Neural progenitor cell (in vitro differentiated cells): Measurements from ENCODE around the gene GLUL. TPM values are rescaled to one million over a fixed set of nuclear protein-coding genes. Genes with fewer than 3 reads are reported as not detected.

ENCODE experiments used
- DNase-seq: peaks from one replicate; pipeline ENCODE4 v3.0.0-alpha.2; 2016; ENCODE audit warnings: low spot score
- H2AFZ ChIP-seq: fragments of 200-600 bp; sonication (generic); replicated peaks from 2 replicates; pipeline ENCODE4 v1.6.1; 2016; ENCODE audit warnings: antibody characterized with exemption
- H3F3A ChIP-seq: fragments of 200-600 bp; sonication (generic); 2 replicates; pipeline ENCODE4 v1.6.1; 2016; ENCODE audit warnings: antibody characterized with exemption, low read depth
- H3K27ac ChIP-seq: fragments of 200-600 bp; sonication (generic); 2 replicates; pipeline ENCODE4 v1.5.1; 2016; ENCODE audit warnings: mild to moderate bottlenecking
- H3K27me3 ChIP-seq: fragments of 200-600 bp; sonication (generic); 2 replicates; pipeline ENCODE4 v1.6.1; 2016; ENCODE audit warnings: mild to moderate bottlenecking, moderate library complexity
- H3K36me3 ChIP-seq: fragments of 200-600 bp; sonication (generic); 2 replicates; pipeline ENCODE4 v1.5.1; 2016
- H3K4me1 ChIP-seq: fragments of 200-600 bp; sonication (generic); 2 replicates; pipeline ENCODE4 v1.6.1; 2016; ENCODE audit warnings: mixed run types
- H3K4me2 ChIP-seq: fragments of 200-600 bp; sonication (generic); 2 replicates; pipeline ENCODE4 v1.6.1; 2016
- H3K4me3 ChIP-seq: fragments of 200-600 bp; sonication (generic); 2 replicates; pipeline ENCODE4 v1.5.1; 2016
- H3K79me2 ChIP-seq: fragments of 200-600 bp; sonication (generic); 2 replicates; pipeline ENCODE4 v1.6.1; 2016; ENCODE audit warnings: low read depth
- H3K9ac ChIP-seq: fragments of 200-600 bp; sonication (generic); 2 replicates; pipeline ENCODE4 v1.6.1; 2016
- H3K9me3 ChIP-seq: fragments of 200-600 bp; sonication (generic); 2 replicates; pipeline ENCODE4 v1.5.1; 2016; ENCODE audit warnings: low read depth
- H4K20me1 ChIP-seq: fragments of 200-600 bp; sonication (generic); 2 replicates; pipeline ENCODE4 v1.6.1; 2016; ENCODE audit warnings: low read depth
- H3K27ac Mint-ChIP-seq: 3 replicates; pipeline ENCODE4 v1.8.0; 2021; ENCODE audit warnings: mixed read lengths
- H3K27me3 Mint-ChIP-seq: 2 replicates; pipeline ENCODE4 v1.8.0; 2022; ENCODE audit warnings: low read depth, mild to moderate bottlenecking, inconsistent platforms, moderate library complexity, mixed read lengths; ENCODE audit not compliant: insufficient read depth
- H3K36me3 Mint-ChIP-seq: 3 replicates; pipeline ENCODE4 v1.8.0; 2021; ENCODE audit warnings: mixed read lengths
- H3K4me1 Mint-ChIP-seq: 3 replicates; pipeline ENCODE4 v1.8.0; 2021; ENCODE audit warnings: mixed read lengths
- H3K4me3 Mint-ChIP-seq: 3 replicates; pipeline ENCODE4 v1.8.0; 2021; ENCODE audit warnings: mild to moderate bottlenecking, moderate library complexity, mixed read lengths
- H3K9me3 Mint-ChIP-seq: 3 replicates; pipeline ENCODE4 v1.8.0; 2020; ENCODE audit warnings: mixed read lengths
- CTCF ChIP-seq: fragments of 200-600 bp; sonication (generic); IDR thresholded peaks from 2 replicates; pipeline ENCODE4 v1.5.1; 2017; ENCODE audit warnings: antibody characterized with exemption, mild to moderate bottlenecking
- EZH2 ChIP-seq: fragments of 200-600 bp; sonication (generic); IDR thresholded peaks from 2 replicates; pipeline ENCODE4 v1.6.1; 2017; ENCODE audit warnings: antibody characterized with exemption, mild to moderate bottlenecking, moderate library complexity
- EZH2phosphoT487 ChIP-seq: fragments of 200-600 bp; sonication (generic); IDR thresholded peaks from 2 replicates; pipeline ENCODE4 v1.6.1; 2017; ENCODE audit warnings: antibody characterized with exemption
- total RNA-seq: library from RNA; depleted of rRNA; stranded (reverse); fragments of >200 nt; gene quantifications from 2 replicates; pipeline ENCODE4 v1.2.3, GENCODE V29; 2015; ENCODE audit warnings: low replicate concordance

GLUL gene
- total RNA-seq, 1 donor from 2014 or later = 428 TPM

GRCh38 chr1:182385885-182386853 is 5.4 kb downstream of the GLUL start:
- peaks cover 3% of the 10 kb centered on the region for H3K27me3 Mint-ChIP-seq
- peaks cover 79% of the 10 kb centered on the region for H3K36me3 Mint-ChIP-seq
- H3K4me1 Mint-ChIP-seq = peaks cover 22% of the 10 kb centered on the region
- no peak for TF ChIP-seq EZH2phosphoT487
- TF ChIP-seq CTCF = no peak
- TF ChIP-seq EZH2 = no peak
- peaks cover 77% of the 10 kb centered on the region for H3K79me2 ChIP-seq
- DNase-seq = no peak
- no peak overlapping the region for H3K27ac Mint-ChIP-seq
- H3K9me3 Mint-ChIP-seq = no peaks in the 10 kb centered on the region
- no peak overlapping the region for H3K4me3 Mint-ChIP-seq
- H3F3A ChIP-seq = peaks cover 92% of the 10 kb centered on the region
- H3K9ac ChIP-seq = no peak overlapping the region
- peaks cover 49% of the 10 kb centered on the region for H3K36me3 ChIP-seq
- H3K9me3 ChIP-seq = no peaks in the 10 kb centered on the region
- no peak overlapping the region for H3K4me2 ChIP-seq
- no peaks in the 10 kb centered on the region for H3K27me3 ChIP-seq
- no peak overlapping the region for H3K27ac ChIP-seq
- H3K4me1 ChIP-seq = peaks cover 18% of the 10 kb centered on the region
- peaks cover 99% of the 10 kb centered on the region for H4K20me1 ChIP-seq
- H3K4me3 ChIP-seq = no peak overlapping the region
- no peak overlapping the region for H2AFZ ChIP-seq

DNA sequence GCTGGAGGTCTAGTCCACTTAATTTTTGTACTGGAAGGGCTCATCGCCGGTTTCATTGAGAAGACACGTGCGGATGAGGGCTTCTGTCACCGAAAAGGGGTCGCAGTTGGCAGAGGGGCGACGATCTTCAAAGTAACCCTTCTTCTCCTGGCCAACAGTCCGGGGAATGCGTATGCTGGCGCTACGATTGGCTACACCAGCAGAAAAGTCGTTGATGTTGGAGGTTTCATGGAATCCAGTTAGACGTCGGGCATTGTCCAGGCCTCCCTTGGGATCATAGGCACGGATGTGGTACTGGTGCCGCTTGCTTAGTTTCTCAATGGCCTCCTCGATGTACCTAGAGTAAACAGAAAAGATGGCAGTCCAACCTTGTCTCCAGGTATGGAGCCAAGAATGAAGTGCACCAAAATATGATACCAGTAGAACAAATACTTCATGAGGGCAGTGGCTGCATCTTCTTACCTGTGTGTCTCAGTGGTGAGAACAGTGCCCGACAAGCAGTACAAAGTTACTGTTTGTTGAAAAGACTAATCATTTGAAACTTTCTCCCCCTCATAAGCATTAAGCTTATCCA is 7.1 kb downstream of the GLUL start:
- H3K9me3 ChIP-seq = no peaks in the 10 kb centered on the region
- H2AFZ ChIP-seq = no peak overlapping the region
- DNase-seq = no peak
- H3K27ac ChIP-seq = no peak overlapping the region
- peaks cover 49% of the 10 kb centered on the region for H3K36me3 ChIP-seq
- peaks cover 60% of the 10 kb centered on the region for H3K79me2 ChIP-seq
- Mint-ChIP-seq H3K27me3 (no peaks in the 10 kb centered on the region), H3K4me3 (no peak overlapping the region), H3K36me3 (peaks cover 69% of the 10 kb centered on the region), H3K9me3 (no peaks in the 10 kb centered on the region), H3K4me1 (peaks cover 19% of the 10 kb centered on the region), H3K27ac (no peak overlapping the region)
- H3F3A ChIP-seq = peaks cover 97% of the 10 kb centered on the region
- H3K4me3 ChIP-seq = no peak overlapping the region
- TF ChIP-seq EZH2phosphoT487 = no peak
- TF ChIP-seq CTCF = no peak
- TF ChIP-seq EZH2 = no peak
- peaks cover 94% of the 10 kb centered on the region for H4K20me1 ChIP-seq
- no peak overlapping the region for H3K4me2 ChIP-seq
- H3K4me1 ChIP-seq = peaks cover 18% of the 10 kb centered on the region
- no peaks in the 10 kb centered on the region for H3K27me3 ChIP-seq
- H3K9ac ChIP-seq = no peak overlapping the region

DNA sequence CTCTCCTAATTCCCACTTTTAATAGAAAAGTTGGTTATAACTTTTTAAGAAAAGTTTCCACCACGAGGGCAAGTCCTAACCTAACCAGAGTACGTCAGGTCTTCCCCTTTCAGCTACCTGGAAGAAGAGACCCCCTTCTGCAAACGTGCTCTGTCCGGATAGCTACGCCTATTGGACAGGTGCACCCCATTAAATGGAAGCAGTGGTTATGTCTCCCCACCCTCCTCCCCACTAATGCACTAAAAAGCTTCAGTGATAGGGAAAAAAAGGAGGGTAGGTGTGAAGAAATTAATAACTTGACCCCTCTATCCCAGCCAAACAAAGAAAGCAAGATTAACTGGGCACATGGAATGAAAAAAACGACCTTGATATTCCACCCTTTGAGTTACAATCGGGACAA is 7.7 kb downstream of the GLUL start:
- Mint-ChIP-seq H3K27ac (no peak overlapping the region), H3K36me3 (peaks cover 65% of the 10 kb centered on the region), H3K4me1 (peaks cover 15% of the 10 kb centered on the region), H3K27me3 (no peaks in the 10 kb centered on the region), H3K4me3 (no peak overlapping the region), H3K9me3 (no peaks in the 10 kb centered on the region)
- Histone ChIP-seq H3K9me3 (no peaks in the 10 kb centered on the region), H3F3A (peaks cover 94% of the 10 kb centered on the region), H2AFZ (no peak overlapping the region), H3K79me2 (peaks cover 54% of the 10 kb centered on the region), H3K4me3 (no peak overlapping the region), H4K20me1 (peaks cover 89% of the 10 kb centered on the region), H3K27ac (peak overlapping the region; percentile 29), H3K4me1 (peaks cover 15% of the 10 kb centered on the region), H3K36me3 (peaks cover 49% of the 10 kb centered on the region), H3K9ac (no peak overlapping the region), H3K27me3 (no peaks in the 10 kb centered on the region), H3K4me2 (no peak overlapping the region)
- DNase-seq = no peak
- TF ChIP-seq EZH2 (no peak), EZH2phosphoT487 (no peak), CTCF (no peak)
